ELF-1 (cell line): ENCODE data around the gene IPO5.
"Not testable (repeated sequence)": the region's sequence is repeated elsewhere in the genome, so short reads cannot be mapped to it uniquely, and the experiment has no call there.

Experiments
- DNase-seq: peaks from one replicate; pipeline ENCODE4 v3.0.0-alpha.2; 2016; ENCODE audit warnings: low read depth, low spot score

The IPO5 gene

GRCh38 chr13:98014766-98015165, 61.3 kb downstream of the IPO5 start:
- no peak for DNase-seq

GRCh38 chr13:98018293-98018692, 64.8 kb downstream of the IPO5 start:
- no peak for DNase-seq

- DNase-seq, result no peak
Observed at GRCh38 chr13:98019186-98019585, 65.7 kb downstream of the IPO5 start.

- DNase-seq, result no peak
Observed at GRCh38 chr13:98020271-98020670, 66.8 kb downstream of the IPO5 start.

- no peak for DNase-seq
Observed at GRCh38 chr13:98022210-98022609, 68.7 kb downstream of the IPO5 start.

GRCh38 chr13:98025480-98026025, 72.1 kb downstream of the IPO5 start:
- no peak for DNase-seq

- no peak for DNase-seq
Observed at GRCh38 chr13:98026457-98026857, 73.0 kb downstream of the IPO5 start.

- peak; percentile 23 for DNase-seq
Observed at GRCh38 chr13:98032168-98032567, 78.7 kb downstream of the IPO5 start.

- DNase-seq, result peak; percentile 29
Observed at GRCh38 chr13:98033277-98034247, 80.1 kb downstream of the IPO5 start.

GRCh38 chr13:98035373-98035772, 81.9 kb downstream of the IPO5 start:
- DNase-seq, result no peak

- not testable (repeated sequence) for DNase-seq
Observed at GRCh38 chr13:98036564-98037302, 83.3 kb downstream of the IPO5 start.

GRCh38 chr13:98039261-98039660, 85.8 kb downstream of the IPO5 start:
- DNase-seq, result no peak

- no peak for DNase-seq
Observed at GRCh38 chr13:98039964-98040363, 86.5 kb downstream of the IPO5 start.

- DNase-seq, result no peak
Observed at GRCh38 chr13:98041081-98041820, 87.8 kb downstream of the IPO5 start.

GRCh38 chr13:98044301-98044700, 90.8 kb downstream of the IPO5 start:
- DNase-seq, result peak; percentile 43

GRCh38 chr13:98047785-98048184, 94.3 kb downstream of the IPO5 start:
- DNase-seq, result not testable (repeated sequence)

- DNase-seq, result no peak
Observed at GRCh38 chr13:98048265-98048664, 94.8 kb downstream of the IPO5 start.

GRCh38 chr13:98050041-98050466, 96.6 kb downstream of the IPO5 start:
- no peak for DNase-seq

- no peak for DNase-seq
Observed at GRCh38 chr13:98052412-98052811, 98.9 kb downstream of the IPO5 start.

- DNase-seq, result no peak
Observed at GRCh38 chr13:98054301-98054700, 100.8 kb downstream of the IPO5 start.

- DNase-seq, result no peak
Observed at GRCh38 chr13:98055623-98056022, 102.1 kb downstream of the IPO5 start.
